GM20000 (cell line): ENCODE results near the gene CYP4F3.

Experiments used
- DNase-seq: peaks from one replicate; pipeline ENCODE4 v3.0.0; 2012; ENCODE audit warnings: low spot score
- CTCF ChIP-seq: IDR thresholded peaks from 2 replicates; pipeline ENCODE4 v1.5.1; 2012; ENCODE audit warnings: mild to moderate bottlenecking, control low read depth; ENCODE audit errors: extremely low read depth, missing control alignments

CYP4F3 gene

GRCh38 chr19:15613338-15613737 lies 27.4 kb upstream of the CYP4F3 start:
- DNase-seq, result no peak
- no peak for TF ChIP-seq CTCF

GRCh38 chr19:15614507-15615379 lies 26.0 kb upstream of the CYP4F3 start, which contains the start of gene CYP4F8:
TSS of gene CYP4F8 (plus strand) at chr19:15615218. CDS start at chr19:15615617, 399 bp downstream.
- DNase-seq, result no peak
- TF ChIP-seq CTCF, result no peak

- no peak for TF ChIP-seq CTCF
- DNase-seq, result no peak
These were observed 25.2 kb upstream of the CYP4F3 start for GRCh38 chr19:15615526-15615925.

- no peak for DNase-seq
- TF ChIP-seq CTCF, result no peak
These were observed 24.5 kb upstream of the CYP4F3 start for GRCh38 chr19:15616183-15616582.

- no peak for TF ChIP-seq CTCF
- no peak for DNase-seq
These were observed 23.9 kb upstream of the CYP4F3 start for GRCh38 chr19:15616627-15617270.

- no peak for TF ChIP-seq CTCF
- no peak for DNase-seq
These were observed 22.4 kb upstream of the CYP4F3 start for GRCh38 chr19:15618321-15618720.

- TF ChIP-seq CTCF, result no peak
- DNase-seq, result no peak
These were observed 18.9 kb upstream of the CYP4F3 start for GRCh38 chr19:15621801-15622200.
